ENCODE results near the gene SPACA6.
A peak's percentile ranks its signal among the peaks of the same experiment; 100 is the strongest.

The SPACA6 gene

GRCh38 chr19:51689751-51690453 is 3.2 kb upstream of the SPACA6 start:
- peak; percentile 17 to 38 for DNase-seq

- peak; percentile 35 to 75 for DNase-seq
These were observed 2.6 kb upstream of the SPACA6 start for GRCh38 chr19:51690454-51691073.

- peak in 1 of 2 experiments; percentile 54 for DNase-seq
These were observed 2.0 kb upstream of the SPACA6 start for GRCh38 chr19:51691074-51691583.

- no peak for DNase-seq
These were observed 1.3 kb upstream of the SPACA6 start for GRCh38 chr19:51691584-51692428.

GRCh38 chr19:51692468-51692867 is 662 bp upstream of the SPACA6 start:
- DNase-seq, result no peak

- no peak for DNase-seq
These were observed 689 bp downstream of the SPACA6 start for GRCh38 chr19:51693819-51694218.

GRCh38 chr19:51694318-51695085 is 1.4 kb downstream of the SPACA6 start:
- DNase-seq, result no peak

- no peak for DNase-seq
These were observed 2.0 kb downstream of the SPACA6 start for GRCh38 chr19:51695088-51695487.

GRCh38 chr19:51695702-51696315 is 2.7 kb downstream of the SPACA6 start:
- DNase-seq, result no peak

GRCh38 chr19:51696606-51697005 is 3.5 kb downstream of the SPACA6 start:
- no peak for DNase-seq

GRCh38 chr19:51697169-51697776 is 4.1 kb downstream of the SPACA6 start:
- no peak for DNase-seq

GRCh38 chr19:51698296-51698695 is 5.2 kb downstream of the SPACA6 start:
- no peak for DNase-seq

GRCh38 chr19:51699170-51699569 is 6.0 kb downstream of the SPACA6 start:
- DNase-seq, result no peak

- DNase-seq, result no peak
These were observed 8.5 kb downstream of the SPACA6 start for GRCh38 chr19:51701468-51702100.

GRCh38 chr19:51702103-51702824 is 9.1 kb downstream of the SPACA6 start:
- no peak for DNase-seq

GRCh38 chr19:51702825-51703574 is 9.9 kb downstream of the SPACA6 start:
- DNase-seq, result no peak

GRCh38 chr19:51703575-51704515 is 10.7 kb downstream of the SPACA6 start:
- DNase-seq, result peak; percentile 86 to 95

GRCh38 chr19:51704626-51705025 is 11.5 kb downstream of the SPACA6 start:
- no peak for DNase-seq

GRCh38 chr19:51706296-51706695 is 13.2 kb downstream of the SPACA6 start:
- DNase-seq, result no peak

Measured in NCI-H446 (cell line).